H9 (cell line): Measurements from ENCODE around the gene QSER1. TPM values are rescaled to one million over a fixed set of nuclear protein-coding genes. Genes with fewer than 3 reads are reported as not detected.

Experiments used
- DNase-seq: peaks from one replicate; pipeline ENCODE4 v3.0.0-alpha.2; 2017
- H2AFZ ChIP-seq: one replicate; pipeline ENCODE4 v1.6.1; 2013; ENCODE audit warnings: mild to moderate bottlenecking, low read length, control low read depth, moderate library complexity
- H2AK5ac ChIP-seq: 2 replicates; pipeline ENCODE4 v1.6.1; 2013; ENCODE audit warnings: low read length, control low read depth, mixed read lengths; ENCODE audit not compliant: insufficient read length
- H2BK120ac ChIP-seq: one replicate; pipeline ENCODE4 v1.6.1; 2013; ENCODE audit warnings: low read depth, mild to moderate bottlenecking, low read length, control low read depth, inconsistent platforms; ENCODE audit not compliant: poor library complexity, severe bottlenecking
- H2BK12ac ChIP-seq: 2 replicates; pipeline ENCODE4 v1.6.1; 2013; ENCODE audit warnings: low read length, control low read depth, mixed read lengths, low read depth; ENCODE audit not compliant: insufficient read length
- H2BK15ac ChIP-seq: 2 replicates; pipeline ENCODE4 v1.6.1; 2013; ENCODE audit warnings: low read depth, low read length, control low read depth
- H2BK20ac ChIP-seq: one replicate; pipeline ENCODE4 v1.6.1; 2013; ENCODE audit warnings: low read depth, mild to moderate bottlenecking, low read length, control low read depth, inconsistent platforms; ENCODE audit not compliant: poor library complexity, severe bottlenecking
- H2BK5ac ChIP-seq: 2 replicates; pipeline ENCODE4 v1.6.1; 2013; ENCODE audit warnings: low read length, control low read depth, mixed read lengths; ENCODE audit not compliant: insufficient read length
- H3K14ac ChIP-seq: 2 replicates; pipeline ENCODE4 v1.6.1; 2013; ENCODE audit warnings: low read length, control low read depth; ENCODE audit not compliant: insufficient read depth
- H3K18ac ChIP-seq: 2 replicates; pipeline ENCODE4 v1.6.1; 2013; ENCODE audit warnings: low read depth, mild to moderate bottlenecking, mixed read lengths, low read length, control low read depth; ENCODE audit not compliant: insufficient read length
- H3K23ac ChIP-seq: 2 replicates; pipeline ENCODE4 v1.6.1; 2013; ENCODE audit warnings: low read length, control low read depth, mixed read lengths, low read depth; ENCODE audit not compliant: insufficient read length
- H3K23me2 ChIP-seq: 2 replicates; pipeline ENCODE4 v1.6.1; 2013; ENCODE audit warnings: low read depth, mild to moderate bottlenecking, mixed read lengths, low read length, control low read depth; ENCODE audit not compliant: insufficient read length, poor library complexity, severe bottlenecking
- H3K27ac ChIP-seq: 2 replicates; pipeline ENCODE4 v1.5.1; 2013; ENCODE audit warnings: low read length, control low read depth, mixed read lengths, low read depth; ENCODE audit not compliant: insufficient read length
- H3K27me3 ChIP-seq: 2 replicates; pipeline ENCODE4 v1.6.1; 2013; ENCODE audit warnings: low read length, control low read depth, inconsistent platforms; ENCODE audit not compliant: insufficient read depth
- H3K4ac ChIP-seq: 2 replicates; pipeline ENCODE4 v1.6.1; 2013; ENCODE audit warnings: low read depth, mild to moderate bottlenecking, control low read depth, inconsistent platforms, low read length, moderate library complexity
- H3K4me1 ChIP-seq: 2 replicates; pipeline ENCODE4 v1.6.1; 2013; ENCODE audit warnings: low read length, control low read depth, inconsistent platforms; ENCODE audit not compliant: insufficient read depth
- H3K4me2 ChIP-seq: 2 replicates; pipeline ENCODE4 v1.6.1; 2013; ENCODE audit warnings: low read length, control low read depth, mixed read lengths; ENCODE audit not compliant: insufficient read length, insufficient read depth
- H3K56ac ChIP-seq: 2 replicates; pipeline ENCODE4 v1.6.1; 2013; ENCODE audit warnings: low read depth, mild to moderate bottlenecking, mixed read lengths, low read length, control low read depth; ENCODE audit not compliant: insufficient read length
- H3K79me1 ChIP-seq: 2 replicates; pipeline ENCODE4 v1.6.1; 2013; ENCODE audit warnings: low read depth, mild to moderate bottlenecking, moderate library complexity, low read length, control low read depth, inconsistent platforms; ENCODE audit not compliant: insufficient read depth, poor library complexity, severe bottlenecking
- H3K79me2 ChIP-seq: 2 replicates; pipeline ENCODE4 v1.6.1; 2013; ENCODE audit warnings: low read length, control low read depth, inconsistent platforms; ENCODE audit not compliant: insufficient read depth
- H3K9ac ChIP-seq: 2 replicates; pipeline ENCODE4 v1.6.1; 2013; ENCODE audit warnings: low read length, control low read depth, mixed read lengths; ENCODE audit not compliant: insufficient read length; ENCODE audit errors: extremely low read depth
- H3K9me3 ChIP-seq: one replicate; pipeline ENCODE4 v1.6.1; 2013; ENCODE audit warnings: low read depth, low read length, inconsistent platforms; ENCODE audit not compliant: control insufficient read depth
- H3T11ph ChIP-seq: one replicate; pipeline ENCODE4 v1.6.1; 2013; ENCODE audit warnings: mild to moderate bottlenecking, low read length, control low read depth, inconsistent platforms
- H4K20me1 ChIP-seq: one replicate; pipeline ENCODE4 v1.6.1; 2013; ENCODE audit not compliant: control insufficient read depth, insufficient read length, insufficient read depth
- H4K5ac ChIP-seq: 2 replicates; pipeline ENCODE4 v1.6.1; 2013; ENCODE audit warnings: low read depth, mild to moderate bottlenecking, mixed read lengths, low read length, control low read depth; ENCODE audit not compliant: insufficient read length
- H4K8ac ChIP-seq: replicated peaks from 2 replicates; pipeline ENCODE4 v1.6.1; 2013; ENCODE audit warnings: low read length, control low read depth, mixed read lengths, low read depth; ENCODE audit not compliant: insufficient read length
- H4K91ac ChIP-seq: 2 replicates; pipeline ENCODE4 v1.6.1; 2013; ENCODE audit warnings: low read depth, mild to moderate bottlenecking, moderate library complexity, mixed read lengths, low read length, control low read depth; ENCODE audit not compliant: insufficient read length
- H3K27ac Mint-ChIP-seq, 3 experiments: 2 replicates in 2 of 3; 3 replicates in 1 of 3; pipeline ENCODE4 v1.8.0; 2020 to 2021; ENCODE audit warnings: mixed read lengths in 3 of 3, mild to moderate bottlenecking in 1 of 3, moderate library complexity in 1 of 3
- H3K27me3 Mint-ChIP-seq: 2 replicates; pipeline ENCODE4 v1.8.0; 2021; ENCODE audit warnings: low read depth, mild to moderate bottlenecking, moderate library complexity, mixed read lengths
- H3K36me3 Mint-ChIP-seq, 3 experiments: 2 replicates in 2 of 3; 3 replicates in 1 of 3; pipeline ENCODE4 v1.8.0; 2020 to 2021; ENCODE audit warnings: low read depth in 3 of 3, mixed read lengths in 3 of 3; ENCODE audit not compliant: insufficient read depth in 1 of 3
- H3K4me1 Mint-ChIP-seq, 2 experiments: 2 replicates each; pipeline ENCODE4 v1.8.0; 2020; ENCODE audit warnings: mixed read lengths in 2 of 2
- H3K4me3 Mint-ChIP-seq, 2 experiments: 2 replicates in 1 of 2; 3 replicates in 1 of 2; pipeline ENCODE4 v1.8.0; 2020 to 2021; ENCODE audit warnings: mild to moderate bottlenecking in 2 of 2, mixed read lengths in 2 of 2, moderate library complexity in 1 of 2
- H3K9me3 Mint-ChIP-seq, 2 experiments: 2 replicates in 1 of 2; 3 replicates in 1 of 2; pipeline ENCODE4 v1.8.0; 2020; ENCODE audit warnings: mild to moderate bottlenecking in 2 of 2, mixed read lengths in 2 of 2, moderate library complexity in 1 of 2
- CTCF ChIP-seq: fragments of 200-600 bp; sonication (generic); conservative IDR thresholded peaks from 3 replicates; pipeline ENCODE4 v1.8.0; 2021; ENCODE audit warnings: antibody characterized with exemption, mild to moderate bottlenecking
- total RNA-seq: library from RNA; stranded (reverse); gene quantifications from 2 replicates; pipeline ENCODE4 v1.2.1, GENCODE V29; 2021

Gene QSER1
- total RNA-seq, 1 experiment from 2014 or later = 139 TPM

- Histone ChIP-seq H3K9ac (no peak overlapping the region), H3K27ac (no peak overlapping the region), H4K8ac (no peak overlapping the region), H4K5ac (no peak overlapping the region), H3K23ac (no peak overlapping the region), H3K9me3 (no peaks in the 10 kb centered on the region), H3K4me2 (no peak overlapping the region), H3K27me3 (no peaks in the 10 kb centered on the region), H3T11ph (no peak overlapping the region), H3K56ac (no peak overlapping the region), H3K79me1 (no peaks in the 10 kb centered on the region), H2BK12ac (no peak overlapping the region), H3K79me2 (no peaks in the 10 kb centered on the region), H2BK20ac (no peak overlapping the region), H3K18ac (no peak overlapping the region), H2BK15ac (no peak overlapping the region), H3K4me1 (no peaks in the 10 kb centered on the region), H2AK5ac (no peak overlapping the region), H2BK5ac (no peak overlapping the region), H4K20me1 (no peaks in the 10 kb centered on the region), H3K23me2 (no peaks in the 10 kb centered on the region), H3K4ac (no peak overlapping the region), H2AFZ (no peak overlapping the region), H2BK120ac (no peak overlapping the region), H3K14ac (no peak overlapping the region), H4K91ac (no peak overlapping the region)
- Mint-ChIP-seq H3K27ac (no peak overlapping the region), H3K36me3 (peaks cover 0 to 3% (median 0%) of the 10 kb centered on the region in 3 experiments; a peak in 3 of 7 replicates), H3K27me3 (peaks cover 2% of the 10 kb centered on the region; the same call in 1 of the 2 replicates), H3K4me1 (peaks cover 0 to 5% of the 10 kb centered on the region in 2 experiments; a peak in 2 of 4 replicates), H3K9me3 (peaks cover 7 to 20% of the 10 kb centered on the region in 2 experiments), H3K4me3 (no peak overlapping the region)
- no peak for TF ChIP-seq CTCF
- DNase-seq = no peak
Observed at GRCh38 chr11:32991898-32992297, 99.3 kb downstream of the QSER1 start.
